ENCODE results near the gene HS6ST3.

Gene HS6ST3

GRCh38 chr13:96851856-96852445 lies 762.0 kb downstream of the HS6ST3 start:
- DNase-seq: no peak

- no peak for DNase-seq
Measured at GRCh38 chr13:96858133-96858826, 768.4 kb downstream of the HS6ST3 start.

- no peak for DNase-seq
Measured at GRCh38 chr13:96860882-96861281, 771.0 kb downstream of the HS6ST3 start.

DNA sequence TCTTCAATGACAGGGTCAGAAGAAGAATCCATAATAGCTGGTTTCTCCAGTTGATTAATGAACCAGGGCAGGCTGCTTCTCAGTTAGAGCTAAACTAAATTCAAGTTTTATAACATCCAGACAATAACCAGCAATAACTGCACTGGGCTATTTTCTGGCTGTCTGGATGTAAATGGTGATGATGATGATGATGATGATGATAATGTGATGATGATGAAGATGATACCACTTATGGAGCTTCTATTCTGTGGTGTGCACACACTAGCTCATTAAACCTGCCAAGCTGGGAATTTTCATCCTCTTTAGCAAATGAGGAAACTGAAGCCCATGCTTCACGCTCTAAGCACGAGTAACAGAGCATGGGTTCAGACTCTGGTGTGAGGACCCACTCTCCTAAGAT lies 772.2 kb downstream of the HS6ST3 start:
- no peak for DNase-seq

DNA sequence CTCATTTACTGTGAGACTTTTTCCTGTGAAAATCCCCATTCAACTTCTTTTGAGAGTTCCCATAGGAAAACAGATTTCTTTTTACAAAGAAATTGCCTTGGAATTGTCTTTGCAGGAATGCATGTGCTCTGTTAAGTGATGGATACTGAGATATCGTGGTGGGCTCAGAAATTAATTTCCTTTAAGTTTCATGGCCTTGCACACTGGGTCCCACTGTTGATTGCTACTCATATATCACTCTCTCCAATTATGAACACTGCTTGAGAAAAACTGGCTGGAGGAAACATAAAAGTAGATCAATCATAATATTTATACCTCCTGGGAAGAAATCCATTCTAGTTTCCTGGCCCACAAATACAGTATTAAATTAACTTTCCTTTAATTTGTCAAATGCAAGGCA lies 773.1 kb downstream of the HS6ST3 start:
- DNase-seq: no peak

DNA sequence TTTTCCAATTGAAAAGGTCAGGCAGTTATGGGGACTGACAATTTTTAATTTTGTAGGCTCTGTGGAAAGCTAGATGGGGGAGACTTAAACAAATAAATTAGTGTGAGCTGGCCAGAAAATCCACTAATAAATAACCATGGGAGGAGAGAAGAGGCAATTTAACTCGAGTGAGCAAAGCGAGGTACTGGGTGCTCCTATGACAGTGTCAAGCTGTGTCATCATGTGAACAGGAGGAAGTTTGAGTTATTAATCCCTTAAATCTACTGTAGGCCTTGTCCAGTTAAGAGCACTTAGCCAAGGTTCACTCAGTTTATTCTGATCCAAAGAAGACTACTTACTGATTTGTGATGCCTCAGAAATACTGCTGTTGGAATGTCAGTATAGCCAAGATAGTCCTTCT lies 781.6 kb downstream of the HS6ST3 start:
- DNase-seq: no peak

- DNase-seq: no peak
Measured at GRCh38 chr13:96880419-96880818, 790.5 kb downstream of the HS6ST3 start.
